Mesenchymal stem cell (in vitro differentiated cells and primary cell): Measurements from ENCODE around the gene INPP5F.

Experiments
- DNase-seq: peaks from one replicate; pipeline ENCODE4 v3.0.0-alpha.2; 2013
- H2AFZ ChIP-seq: one replicate; pipeline ENCODE4 v1.6.1; 2013; ENCODE audit warnings: low read depth, mild to moderate bottlenecking, control low read depth, inconsistent platforms, low read length, moderate library complexity
- H2AK5ac ChIP-seq: 2 replicates; pipeline ENCODE4 v1.6.1; 2013; ENCODE audit warnings: low read length, moderate library complexity, mild to moderate bottlenecking, inconsistent platforms; ENCODE audit not compliant: severe bottlenecking
- H2BK120ac ChIP-seq: one replicate; pipeline ENCODE4 v1.6.1; 2013; ENCODE audit warnings: low read depth, mild to moderate bottlenecking, inconsistent platforms, low read length, moderate library complexity
- H2BK12ac ChIP-seq, 2 experiments: one replicate each; pipeline ENCODE4 v1.6.1; 2013; ENCODE audit warnings: inconsistent platforms in 2 of 2, low read length in 2 of 2, mild to moderate bottlenecking in 2 of 2, moderate library complexity in 2 of 2, control low read depth in 1 of 2
- H2BK15ac ChIP-seq: one replicate; pipeline ENCODE4 v1.6.1; 2013; ENCODE audit warnings: mild to moderate bottlenecking, low read depth, inconsistent platforms; ENCODE audit not compliant: poor library complexity, severe bottlenecking
- H2BK5ac ChIP-seq: 2 replicates; pipeline ENCODE4 v1.6.1; 2013; ENCODE audit warnings: low read depth, mild to moderate bottlenecking, low read length, control low read depth, inconsistent platforms; ENCODE audit not compliant: poor library complexity, severe bottlenecking
- H3K14ac ChIP-seq, 2 experiments: one replicate each; pipeline ENCODE4 v1.6.1; 2013; ENCODE audit warnings: inconsistent platforms in 2 of 2, low read length in 2 of 2, control low read depth in 1 of 2, mild to moderate bottlenecking in 1 of 2, moderate library complexity in 1 of 2
- H3K18ac ChIP-seq, 2 experiments: one replicate each; pipeline ENCODE4 v1.6.1; 2013; ENCODE audit warnings: inconsistent platforms in 2 of 2, low read length in 2 of 2, control low read depth in 1 of 2, low read depth in 1 of 2, mild to moderate bottlenecking in 1 of 2
- H3K23ac ChIP-seq, 2 experiments: one replicate each; pipeline ENCODE4 v1.6.1; 2013; ENCODE audit warnings: inconsistent platforms in 2 of 2, low read length in 2 of 2, mild to moderate bottlenecking in 2 of 2, moderate library complexity in 2 of 2, control low read depth in 1 of 2
- H3K27ac ChIP-seq: 2 replicates; pipeline ENCODE4 v1.5.1; 2013; ENCODE audit warnings: mild to moderate bottlenecking, moderate library complexity, low read length, control low read depth, inconsistent platforms; ENCODE audit not compliant: poor library complexity, severe bottlenecking
- H3K27me3 ChIP-seq, 2 experiments: 2 replicates each; pipeline versions ENCODE4 v1.6.1 to v1.7.0; 2013; ENCODE audit warnings: low read length in 2 of 2, mild to moderate bottlenecking in 2 of 2, moderate library complexity in 2 of 2, control low read depth in 1 of 2, inconsistent platforms in 1 of 2; ENCODE audit not compliant: control insufficient read depth in 1 of 2, insufficient read depth in 1 of 2
- H3K36me3 ChIP-seq, 2 experiments: 2 replicates each; pipeline versions ENCODE4 v1.6.1 to v1.7.0; 2013; ENCODE audit warnings: low read length in 2 of 2, control low read depth in 1 of 2, inconsistent platforms in 1 of 2, low read depth in 1 of 2, mild to moderate bottlenecking in 1 of 2; ENCODE audit not compliant: insufficient read depth in 2 of 2, control insufficient read depth in 1 of 2
- H3K4ac ChIP-seq, 2 experiments: one replicate each; pipeline ENCODE4 v1.6.1; 2013; ENCODE audit warnings: inconsistent platforms in 2 of 2, low read length in 2 of 2, mild to moderate bottlenecking in 2 of 2, moderate library complexity in 2 of 2, control low read depth in 1 of 2, low read depth in 1 of 2
- H3K4me1 ChIP-seq: 2 replicates; pipeline ENCODE4 v1.6.1; 2013; ENCODE audit warnings: low read depth, low read length, control low read depth; ENCODE audit not compliant: control insufficient read depth, insufficient read depth
- H3K4me2 ChIP-seq: 2 replicates; pipeline ENCODE4 v1.6.1; 2013; ENCODE audit warnings: low read length, mild to moderate bottlenecking, inconsistent platforms; ENCODE audit not compliant: poor library complexity, severe bottlenecking
- H3K4me3 ChIP-seq, 2 experiments: 2 replicates each; pipeline versions ENCODE4 v1.5.1 to v1.7.0; 2013; ENCODE audit warnings: low read length in 2 of 2, mild to moderate bottlenecking in 2 of 2, control low read depth in 1 of 2, low read depth in 1 of 2; ENCODE audit not compliant: insufficient read depth in 1 of 2
- H3K79me1 ChIP-seq: replicated peaks from 2 replicates; pipeline ENCODE4 v1.6.1; 2013; ENCODE audit warnings: mild to moderate bottlenecking, control low read depth, low read length, inconsistent platforms; ENCODE audit not compliant: poor library complexity, severe bottlenecking
- H3K9ac ChIP-seq: 2 replicates; pipeline ENCODE4 v1.7.0; 2013; ENCODE audit warnings: mild to moderate bottlenecking, low read length, moderate library complexity
- H3K9me3 ChIP-seq: 2 replicates; pipeline ENCODE4 v1.7.0; 2013; ENCODE audit warnings: mild to moderate bottlenecking, low read length; ENCODE audit not compliant: control insufficient read depth
- H4K8ac ChIP-seq: one replicate; pipeline ENCODE4 v1.6.1; 2013; ENCODE audit warnings: inconsistent platforms, mild to moderate bottlenecking, low read length, moderate library complexity
- H4K91ac ChIP-seq: one replicate; pipeline ENCODE4 v1.6.1; 2013; ENCODE audit warnings: mild to moderate bottlenecking, low read length, inconsistent platforms
- WGBS: methylation state at CpG from one replicate; pipeline ENCODE4 v1.1.7; 2013; ENCODE audit warnings: mixed read lengths; 5-methylcytosine and 5-hydroxymethylcytosine counted together

INPP5F gene

DNA sequence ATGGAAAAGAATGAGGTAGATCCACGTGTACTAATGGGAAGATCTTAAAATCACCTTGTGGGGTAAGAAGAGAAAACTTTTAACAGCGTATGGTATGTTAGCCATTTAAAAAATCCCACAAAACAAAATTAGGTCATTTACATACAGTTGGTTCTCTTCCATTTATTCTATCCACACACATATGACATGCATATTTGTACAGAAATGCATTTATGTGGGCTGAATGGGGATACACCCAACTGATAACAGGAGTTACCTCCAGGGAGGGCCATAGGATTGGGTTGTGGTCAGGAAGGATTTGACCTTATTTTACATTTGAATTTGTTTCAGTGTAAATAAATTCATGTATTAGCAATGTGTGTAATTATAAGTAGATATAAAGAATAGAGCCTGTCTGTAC, 75.3 kb downstream of the INPP5F start:
- no peak overlapping the region for H2AFZ ChIP-seq
- no peaks in the 10 kb centered on the region for H3K27me3 ChIP-seq
- no peak overlapping the region for H3K18ac ChIP-seq
- H2BK15ac ChIP-seq = no peak overlapping the region
- no peak overlapping the region for H3K14ac ChIP-seq
- H3K9me3 ChIP-seq = no peaks in the 10 kb centered on the region
- H3K9ac ChIP-seq = no peak overlapping the region
- H3K4ac ChIP-seq = no peak overlapping the region
- no peak overlapping the region for H3K23ac ChIP-seq
- no peak overlapping the region for H4K91ac ChIP-seq
- no peak overlapping the region for H2BK120ac ChIP-seq
- WGBS = 100% methylated on average over 1 of the region's 2 CpGs
- no peak overlapping the region for H3K4me2 ChIP-seq
- H3K4me3 ChIP-seq = no peak overlapping the region
- H2BK12ac ChIP-seq = no peak overlapping the region
- peaks cover 2 to 26% of the 10 kb centered on the region in 2 experiments for H3K36me3 ChIP-seq
- DNase-seq = no peak
- peaks cover 2% of the 10 kb centered on the region for H3K4me1 ChIP-seq
- no peak overlapping the region for H2AK5ac ChIP-seq
- no peak overlapping the region for H2BK5ac ChIP-seq
- H3K79me1 ChIP-seq = no peaks in the 10 kb centered on the region
- H4K8ac ChIP-seq = no peak overlapping the region
- H3K27ac ChIP-seq = no peak overlapping the region

GRCh38 chr10:119801998-119802538, 76.2 kb downstream of the INPP5F start:
- Histone ChIP-seq H2AFZ (no peak overlapping the region), H2BK15ac (no peak overlapping the region), H2BK12ac (no peak overlapping the region), H2AK5ac (peak overlapping the region; percentile 93), H3K4ac (no peak overlapping the region), H3K4me2 (no peak overlapping the region), H3K4me3 (no peak overlapping the region), H3K23ac (no peak overlapping the region), H3K27ac (no peak overlapping the region), H3K79me1 (no peaks in the 10 kb centered on the region), H2BK120ac (no peak overlapping the region), H3K4me1 (peaks cover 7% of the 10 kb centered on the region), H3K9ac (no peak overlapping the region), H3K14ac (no peak overlapping the region), H3K36me3 (peaks cover 2 to 20% of the 10 kb centered on the region in 2 experiments), H3K9me3 (no peaks in the 10 kb centered on the region), H3K27me3 (no peaks in the 10 kb centered on the region), H4K91ac (no peak overlapping the region), H2BK5ac (no peak overlapping the region), H4K8ac (no peak overlapping the region), H3K18ac (peak overlapping the region in 1 of 2 experiments; percentile 21)
- no peak for DNase-seq
- 84% methylated on average over 6 of the region's 6 CpGs for WGBS

GRCh38 chr10:119803264-119803663, 77.4 kb downstream of the INPP5F start:
- no peak overlapping the region for H2BK15ac ChIP-seq
- peak; percentile 70 for DNase-seq
- no peak overlapping the region for H3K4me3 ChIP-seq
- no peaks in the 10 kb centered on the region for H3K27me3 ChIP-seq
- no peak overlapping the region for H2AFZ ChIP-seq
- no peak overlapping the region for H2AK5ac ChIP-seq
- H3K9me3 ChIP-seq = no peaks in the 10 kb centered on the region
- H3K79me1 ChIP-seq = no peaks in the 10 kb centered on the region
- no peak overlapping the region for H2BK12ac ChIP-seq
- no peak overlapping the region for H3K9ac ChIP-seq
- no peak overlapping the region for H3K23ac ChIP-seq
- no peak overlapping the region for H3K4me2 ChIP-seq
- no peak overlapping the region for H3K18ac ChIP-seq
- no CpG with 5 or more reads among the region's 1 CpG for WGBS
- no peak overlapping the region for H3K27ac ChIP-seq
- H3K36me3 ChIP-seq = peaks cover 2 to 15% of the 10 kb centered on the region in 2 experiments
- H2BK5ac ChIP-seq = no peak overlapping the region
- H4K8ac ChIP-seq = no peak overlapping the region
- H2BK120ac ChIP-seq = no peak overlapping the region
- H4K91ac ChIP-seq = no peak overlapping the region
- no peak overlapping the region for H3K4ac ChIP-seq
- peaks cover 9% of the 10 kb centered on the region for H3K4me1 ChIP-seq
- H3K14ac ChIP-seq = no peak overlapping the region

DNA sequence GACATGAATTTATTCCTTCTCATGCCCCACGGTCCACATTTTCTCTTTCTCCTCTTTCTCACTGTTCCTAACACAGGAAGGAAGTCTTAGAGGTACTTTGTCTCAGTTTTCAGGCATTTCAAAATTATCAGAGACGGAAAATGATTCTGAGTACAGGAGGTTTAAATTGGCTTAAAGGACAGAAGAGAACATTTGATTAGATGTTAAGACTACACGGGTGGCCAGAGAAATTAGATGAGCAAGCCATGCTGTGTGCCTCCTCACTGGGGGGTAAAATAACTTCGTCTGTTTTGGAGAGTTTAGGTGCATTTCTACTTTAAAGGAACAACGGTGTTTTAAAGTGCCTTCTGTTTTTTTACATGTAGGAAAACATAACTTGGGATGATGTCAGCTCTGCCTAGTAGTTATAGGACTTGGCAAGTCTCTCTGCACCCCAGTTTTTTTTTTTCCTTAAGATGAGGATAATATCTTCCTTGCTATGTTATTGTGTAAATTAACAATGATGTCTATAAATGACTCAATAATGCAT, 79.9 kb downstream of the INPP5F start:
- Histone ChIP-seq H3K79me1 (no peaks in the 10 kb centered on the region), H3K9ac (no peak overlapping the region), H2BK12ac (no peak overlapping the region), H3K4me1 (peaks cover 7% of the 10 kb centered on the region), H3K4me2 (no peak overlapping the region), H4K91ac (no peak overlapping the region), H3K27me3 (no peaks in the 10 kb centered on the region), H2BK15ac (no peak overlapping the region), H3K23ac (no peak overlapping the region), H3K18ac (no peak overlapping the region), H4K8ac (no peak overlapping the region), H2BK120ac (no peak overlapping the region), H3K9me3 (no peaks in the 10 kb centered on the region), H2AK5ac (no peak overlapping the region), H3K27ac (peak overlapping the region; percentile 65), H2BK5ac (no peak overlapping the region), H3K14ac (no peak overlapping the region), H3K4me3 (no peak overlapping the region), H3K4ac (no peak overlapping the region), H2AFZ (no peak overlapping the region), H3K36me3 (peaks cover 2 to 15% of the 10 kb centered on the region in 2 experiments)
- no peak for DNase-seq
- 92% methylated on average over 4 of the region's 5 CpGs for WGBS
